Activated CD4-positive, alpha-beta T cell treated with anti-CD3 and anti-CD28 coated beads, Interleukin-2, amount 50 U/mL, for 16 hours (primary cell): ENCODE results near the gene SETD2.

ENCODE experiments used
- DNase-seq: peaks from one replicate; pipeline ENCODE4 v3.0.0-alpha.2; 2020

SETD2 gene

DNA sequence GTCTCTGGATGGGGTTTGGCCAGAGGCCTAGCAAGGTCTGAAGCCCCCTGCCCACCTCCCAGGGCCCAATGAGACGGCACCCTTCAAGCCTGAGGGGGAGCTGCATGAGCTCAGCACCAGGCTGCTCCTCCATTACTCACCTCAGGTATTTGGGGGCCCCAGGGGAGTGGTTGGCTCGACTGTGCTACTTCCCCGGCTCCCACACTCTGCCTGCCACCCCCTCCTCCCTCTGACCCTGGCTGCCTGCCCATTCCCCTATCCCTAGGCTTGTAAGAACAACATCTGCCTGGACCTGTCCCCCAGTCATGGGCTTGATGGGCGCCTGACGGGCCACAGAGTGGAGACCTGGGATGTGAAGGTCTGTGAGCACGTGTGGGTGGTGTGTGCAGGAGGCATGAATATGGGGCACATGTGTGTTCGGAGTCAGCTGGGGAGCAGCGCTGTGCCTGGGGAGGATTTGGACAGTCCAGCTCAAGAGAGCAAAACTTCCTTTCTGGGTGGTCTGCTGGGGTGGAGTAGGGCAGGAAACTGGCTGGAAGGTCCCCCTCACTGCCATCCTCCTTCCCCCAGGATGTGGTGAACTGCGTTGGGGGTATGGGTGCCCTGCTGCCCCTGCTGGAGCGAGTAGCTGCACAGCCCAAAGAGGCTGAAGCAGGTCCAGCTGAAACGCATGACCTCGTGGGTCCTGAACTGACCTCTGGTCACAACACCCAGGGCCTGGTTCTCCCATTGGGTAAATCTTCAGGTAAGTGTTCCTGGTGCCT lies 167.0 kb downstream of the SETD2 start:
- DNase-seq: no peak

DNA sequence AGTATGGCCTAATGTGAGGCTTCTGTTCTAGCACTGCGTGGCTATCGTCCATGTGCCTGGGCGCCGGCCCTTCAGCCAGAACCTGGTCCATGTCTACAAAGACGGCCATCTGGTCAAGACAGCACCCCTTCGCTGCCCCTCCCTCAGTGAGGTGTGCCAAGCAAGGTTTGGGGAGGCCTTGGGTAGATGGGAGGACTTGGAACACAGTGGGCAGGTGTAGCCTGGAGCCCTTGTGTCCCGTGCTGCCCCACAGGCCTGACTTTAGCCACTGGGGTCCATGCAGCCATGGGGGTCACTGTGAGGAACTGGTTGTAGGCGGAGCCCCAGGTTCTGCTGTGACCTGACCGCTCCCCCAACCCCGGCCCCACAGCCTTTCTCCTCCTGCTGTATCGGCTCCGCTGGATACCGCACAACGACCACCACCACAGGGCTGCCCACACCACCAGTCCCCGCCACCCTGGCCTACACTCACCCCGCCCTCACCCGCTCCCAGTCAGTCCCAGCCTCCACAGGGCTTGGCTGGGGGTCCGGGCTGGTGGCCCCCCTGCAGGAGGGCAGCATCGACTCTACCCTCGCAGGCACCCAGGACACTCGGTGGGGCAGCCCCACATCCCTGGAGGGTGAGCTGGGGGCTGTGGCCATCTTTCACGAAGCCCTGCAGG lies 167.9 kb downstream of the SETD2 start:
- DNase-seq: no peak

GRCh38 chr3:46994801-46995731 lies 168.8 kb downstream of the SETD2 start:
- DNase-seq: no peak

GRCh38 chr3:46993986-46994385 lies 169.9 kb downstream of the SETD2 start:
- DNase-seq: no peak

DNA sequence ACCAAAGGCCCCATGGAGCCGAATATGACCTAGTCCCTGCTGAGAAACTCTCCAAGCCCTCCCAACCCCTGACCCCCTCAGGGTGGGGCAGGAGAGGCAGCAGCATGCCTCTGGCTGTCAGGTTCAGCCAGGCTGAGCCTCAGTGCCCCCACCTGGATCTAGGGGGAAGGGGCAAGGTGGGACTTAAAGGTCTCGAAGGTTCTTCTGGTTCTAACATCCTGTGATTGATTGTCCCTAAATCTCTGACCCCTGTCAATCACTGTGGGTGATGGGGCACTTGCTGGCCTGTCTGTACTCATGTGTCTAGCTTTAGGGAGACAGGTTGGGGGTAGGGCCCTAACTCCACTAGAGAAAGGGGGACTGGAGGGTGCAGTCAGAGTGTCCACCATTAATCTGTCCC lies 170.6 kb downstream of the SETD2 start:
- no peak for DNase-seq

GRCh38 chr3:46992231-46992630 lies 171.7 kb downstream of the SETD2 start:
- no peak for DNase-seq

DNA sequence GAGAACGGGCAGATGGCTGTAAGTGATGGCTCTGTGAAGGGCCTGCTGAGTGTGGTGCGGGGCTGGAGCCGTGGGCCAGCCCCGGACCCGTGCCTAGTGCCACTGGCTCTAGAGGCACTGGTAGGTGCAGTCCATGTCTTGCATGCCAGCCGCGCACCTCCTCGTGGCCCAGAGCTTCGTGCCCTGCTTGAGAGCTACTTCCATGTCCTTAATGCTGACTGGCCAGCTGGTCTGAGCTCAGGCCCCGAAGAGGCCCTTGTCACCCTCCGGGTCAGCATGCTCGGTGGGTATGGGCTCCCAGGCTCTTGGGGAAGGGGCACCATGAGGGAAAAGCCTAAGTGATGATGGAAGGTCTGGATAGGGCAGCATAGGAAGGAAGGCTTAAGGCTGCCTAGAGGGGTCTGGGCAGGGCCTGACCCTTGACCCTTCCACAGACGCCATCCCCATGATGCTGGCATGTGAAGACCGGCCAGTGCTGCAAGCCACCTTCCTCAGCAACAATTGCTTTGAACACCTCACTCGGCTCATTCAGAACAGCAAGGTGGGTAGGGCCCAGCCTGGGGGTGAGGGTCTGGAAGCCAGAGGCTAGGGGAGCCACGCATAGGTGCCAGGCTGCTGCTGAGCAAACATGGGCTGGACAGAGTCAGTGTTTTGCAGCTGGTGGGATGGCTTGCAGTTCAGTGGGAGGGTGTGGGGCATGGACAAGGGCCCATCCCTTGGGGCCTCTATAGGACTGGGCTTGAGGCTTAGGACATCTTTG lies 172.3 kb downstream of the SETD2 start:
- no peak for DNase-seq

GRCh38 chr3:46990573-46991374 lies 173.1 kb downstream of the SETD2 start:
- no peak for DNase-seq

- DNase-seq: no peak
These were observed 174.6 kb downstream of the SETD2 start for GRCh38 chr3:46989146-46989810.

DNA sequence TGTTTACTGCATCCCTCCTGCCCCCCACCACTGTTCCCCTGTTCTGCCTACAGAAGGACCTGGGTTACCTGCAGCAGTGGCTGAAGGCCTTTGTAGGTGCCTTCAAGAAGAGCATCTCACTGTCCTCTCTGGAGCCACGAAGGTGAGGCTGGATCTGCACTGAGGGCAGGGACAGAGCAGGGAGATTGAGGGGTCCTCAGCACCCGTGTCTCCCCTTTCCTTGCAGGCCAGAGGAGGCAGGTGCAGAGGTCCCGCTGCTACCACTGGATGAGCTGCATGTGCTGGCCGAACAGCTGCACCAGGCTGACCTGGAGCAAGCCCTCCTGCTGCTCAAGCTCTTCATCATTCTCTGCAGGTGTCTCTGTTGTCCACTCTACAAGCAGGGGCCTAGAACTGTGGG lies 175.3 kb downstream of the SETD2 start:
- no peak for DNase-seq

DNA sequence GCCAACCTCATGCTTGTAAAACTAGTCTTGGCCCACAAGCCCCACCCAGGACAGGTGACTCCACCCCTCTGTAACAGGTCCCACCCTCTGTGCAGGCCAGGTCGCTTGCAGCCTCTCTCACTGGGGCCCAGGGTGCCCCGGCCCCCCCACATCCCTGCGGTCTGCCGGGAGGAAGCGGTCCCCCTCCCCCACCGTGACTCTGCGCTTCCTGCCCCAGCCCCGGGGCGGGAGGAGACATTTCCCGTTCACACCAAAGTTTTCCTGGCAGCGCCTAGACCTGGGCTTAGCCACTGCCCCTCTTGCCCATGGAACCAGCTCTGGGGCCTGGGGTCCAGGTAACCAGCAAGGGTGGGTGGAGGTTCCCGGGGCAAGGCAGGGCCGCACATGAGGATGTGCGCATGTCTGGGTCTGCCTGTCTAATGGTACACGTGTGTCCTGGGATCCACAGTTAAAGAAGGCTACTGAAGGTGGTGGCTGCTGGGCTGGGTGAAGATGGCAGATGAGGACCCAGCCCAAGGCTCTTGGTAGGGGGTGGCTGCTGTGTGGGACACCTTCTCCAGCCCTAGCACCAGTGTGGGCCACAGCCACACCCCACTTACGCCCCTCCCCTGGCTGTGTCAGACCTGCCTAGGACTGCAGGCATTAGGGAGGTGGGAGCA lies 176.0 kb downstream of the SETD2 start:
- DNase-seq: peak; percentile 94

- no peak for DNase-seq
These were observed 176.6 kb downstream of the SETD2 start for GRCh38 chr3:46987319-46987742.

DNA sequence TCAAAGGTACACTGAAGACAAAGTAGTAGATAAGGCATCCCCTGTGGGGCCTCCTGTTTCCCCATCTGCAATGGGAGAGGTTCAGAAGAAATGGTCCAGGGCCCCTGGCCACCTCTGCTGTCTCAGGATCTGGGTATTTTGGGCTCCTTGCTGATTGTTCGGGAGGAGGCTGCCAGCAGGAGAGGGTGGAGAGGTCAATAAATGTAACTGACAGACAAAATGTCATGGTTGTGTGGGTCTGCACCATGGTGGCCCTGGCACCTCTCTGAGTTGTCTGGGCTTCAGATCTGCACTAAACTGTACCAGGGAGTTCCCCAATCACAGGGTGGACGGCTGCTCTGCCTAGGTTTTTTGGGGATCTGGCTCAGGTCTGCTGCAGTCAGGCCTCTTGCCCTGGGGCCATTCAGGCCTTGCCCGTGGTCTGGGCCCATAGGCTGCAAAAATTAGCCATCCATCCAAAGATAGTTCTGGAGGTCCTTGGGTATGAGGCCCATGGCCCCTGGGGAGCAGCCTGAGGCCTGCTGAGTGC lies 177.1 kb downstream of the SETD2 start:
- no peak for DNase-seq

GRCh38 chr3:46986055-46986730 lies 177.7 kb downstream of the SETD2 start:
- no peak for DNase-seq

- no peak for DNase-seq
These were observed 178.3 kb downstream of the SETD2 start for GRCh38 chr3:46985588-46985987.

GRCh38 chr3:46984591-46985459 lies 179.1 kb downstream of the SETD2 start:
- no peak for DNase-seq

- DNase-seq: no peak
These were observed 181.4 kb downstream of the SETD2 start for GRCh38 chr3:46982546-46982945.

- no peak for DNase-seq
These were observed 181.9 kb downstream of the SETD2 start for GRCh38 chr3:46981932-46982471.
